OCI-LY1 (cell line): ENCODE measurements around the gene RHOV.

Source experiments
- H2AFZ ChIP-seq: fragments of 200-600 bp; sonication (generic), shearing (Covaris generic); 2 replicates; pipeline ENCODE4 v1.6.0; 2014; ENCODE audit warnings: antibody characterized with exemption, mild to moderate bottlenecking, low read length
- H3F3A ChIP-seq: fragments of 200-600 bp; sonication (generic), shearing (Covaris generic); 2 replicates; pipeline ENCODE4 v1.6.0; 2014; ENCODE audit warnings: mild to moderate bottlenecking, antibody characterized with exemption, low read length, moderate library complexity; ENCODE audit not compliant: insufficient read depth
- H3K27ac ChIP-seq: fragments of 200-600 bp; sonication (generic); 2 replicates; pipeline ENCODE4 v1.5.1; 2014; ENCODE audit warnings: low read length, mixed run types, mild to moderate bottlenecking, low read depth; ENCODE audit not compliant: poor library complexity, severe bottlenecking
- H3K27me3 ChIP-seq: fragments of 200-600 bp; sonication (generic); 2 replicates; pipeline ENCODE4 v1.6.0; 2014; ENCODE audit warnings: antibody characterized with exemption, mild to moderate bottlenecking, low read length, moderate library complexity; ENCODE audit not compliant: insufficient read depth
- H3K36me3 ChIP-seq: fragments of 200-600 bp; sonication (generic); 2 replicates; pipeline ENCODE4 v1.6.1; 2014; ENCODE audit warnings: mild to moderate bottlenecking, antibody characterized with exemption, low read length, moderate library complexity, mixed read lengths; ENCODE audit not compliant: insufficient read depth
- H3K4me1 ChIP-seq: fragments of 200-600 bp; sonication (generic); 2 replicates; pipeline ENCODE4 v1.5.1; 2014; ENCODE audit warnings: mild to moderate bottlenecking, low read length, moderate library complexity; ENCODE audit not compliant: insufficient read depth, severe bottlenecking
- H3K4me2 ChIP-seq: fragments of 200-600 bp; sonication (generic), shearing (Covaris generic); 2 replicates; pipeline ENCODE4 v1.6.1; 2014; ENCODE audit warnings: low read length
- H3K4me3 ChIP-seq: fragments of 200-600 bp; sonication (generic); 2 replicates; pipeline ENCODE4 v1.5.1; 2014; ENCODE audit warnings: low read length, low read depth, mild to moderate bottlenecking, mixed read lengths; ENCODE audit not compliant: poor library complexity, severe bottlenecking
- H3K79me2 ChIP-seq: fragments of 200-600 bp; shearing (Covaris generic); 2 replicates; pipeline ENCODE4 v1.6.1; 2016; ENCODE audit warnings: mixed run types, low read length, mixed read lengths; ENCODE audit not compliant: insufficient read depth
- H3K9ac ChIP-seq: fragments of 200-600 bp; sonication (generic), shearing (Covaris generic); 2 replicates; pipeline ENCODE4 v1.6.1; 2014; ENCODE audit warnings: mild to moderate bottlenecking, low read length, mixed read lengths
- H3K9me2 ChIP-seq: fragments of 200-600 bp; sonication (generic), shearing (Covaris generic); 2 replicates; pipeline ENCODE4 v1.6.1; 2014; ENCODE audit warnings: low read depth, mild to moderate bottlenecking, low read length, mixed read lengths
- H3K9me3 ChIP-seq: fragments of 200-600 bp; shearing (Covaris generic); 2 replicates; pipeline ENCODE4 v1.6.1; 2014; ENCODE audit warnings: low read length, mixed read lengths
- H4K20me1 ChIP-seq: fragments of 200-600 bp; sonication (generic), shearing (Covaris generic); 2 replicates; pipeline ENCODE4 v1.6.0; 2016; ENCODE audit warnings: mild to moderate bottlenecking, low read length; ENCODE audit not compliant: insufficient read depth
- CTCF ChIP-seq: fragments of 200-600 bp; sonication (generic), shearing (Covaris generic); IDR thresholded peaks from 2 replicates; pipeline ENCODE4 v1.5.1; 2017; ENCODE audit warnings: mild to moderate bottlenecking, antibody characterized with exemption, low read length, moderate library complexity, mixed read lengths
- EZH2 ChIP-seq: fragments of 200-600 bp; sonication (generic), shearing (Covaris generic); IDR thresholded peaks from 2 replicates; pipeline ENCODE4 v1.8.0; 2017; ENCODE audit warnings: borderline replicate concordance, mixed run types, mild to moderate bottlenecking, antibody characterized with exemption, low read length, moderate library complexity, mixed read lengths

RHOV gene

DNA sequence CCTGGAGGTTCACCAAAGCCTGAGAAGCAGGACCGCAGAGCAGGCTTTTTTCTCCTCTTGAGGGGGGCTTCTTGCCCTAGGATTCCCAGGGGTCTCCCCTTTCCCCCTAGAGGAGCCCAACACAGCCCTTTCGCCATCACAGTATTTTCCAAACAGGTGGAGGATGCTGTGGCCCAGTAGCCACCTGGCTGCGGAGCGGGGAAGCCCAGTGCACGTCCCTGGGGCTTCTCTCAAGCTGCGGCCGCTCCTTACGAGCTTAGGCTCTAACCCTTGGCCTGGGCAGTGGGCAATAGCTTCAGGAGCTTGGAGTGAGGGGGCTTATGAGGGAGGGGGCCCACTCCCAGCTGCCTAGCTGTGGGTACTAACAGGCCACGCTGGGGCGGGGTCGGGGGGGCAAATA, 43.6 kb upstream of the RHOV start:
- no peak for TF ChIP-seq CTCF
- no peak for TF ChIP-seq EZH2

GRCh38 chr15:40915679-40916078, 41.6 kb upstream of the RHOV start:
- H3K27me3 ChIP-seq = no peaks in the 10 kb centered on the region
- H3K9me2 ChIP-seq = no peaks in the 10 kb centered on the region
- no peak overlapping the region for H3K4me2 ChIP-seq
- H3K9ac ChIP-seq = no peak overlapping the region
- TF ChIP-seq EZH2 = no peak
- TF ChIP-seq CTCF = no peak
- no peak overlapping the region for H3K27ac ChIP-seq
- no peak overlapping the region for H3K4me3 ChIP-seq
- H3K36me3 ChIP-seq = no peaks in the 10 kb centered on the region
- no peaks in the 10 kb centered on the region for H4K20me1 ChIP-seq
- H3K4me1 ChIP-seq = no peaks in the 10 kb centered on the region
- H3K9me3 ChIP-seq = no peaks in the 10 kb centered on the region
- no peaks in the 10 kb centered on the region for H3K79me2 ChIP-seq
- no peak overlapping the region for H2AFZ ChIP-seq
- H3F3A ChIP-seq = no peaks in the 10 kb centered on the region

More for the DNA sequence above, 43.6 kb upstream of the RHOV start:
- Histone ChIP-seq H3F3A (no peaks in the 10 kb centered on the region), H2AFZ (no peak overlapping the region), H3K27me3 (no peaks in the 10 kb centered on the region), H3K9ac (no peak overlapping the region), H4K20me1 (no peaks in the 10 kb centered on the region), H3K36me3 (no peaks in the 10 kb centered on the region), H3K4me2 (no peak overlapping the region), H3K79me2 (no peaks in the 10 kb centered on the region), H3K9me2 (no peaks in the 10 kb centered on the region), H3K9me3 (no peaks in the 10 kb centered on the region), H3K4me1 (no peaks in the 10 kb centered on the region), H3K27ac (no peak overlapping the region), H3K4me3 (no peak overlapping the region)

GRCh38 chr15:40915116-40915661, 41.2 kb upstream of the RHOV start:
- Histone ChIP-seq H3K79me2 (no peaks in the 10 kb centered on the region), H3K36me3 (no peaks in the 10 kb centered on the region), H3K27me3 (no peaks in the 10 kb centered on the region), H3K9me3 (no peaks in the 10 kb centered on the region), H3K4me3 (no peak overlapping the region), H3K4me1 (no peaks in the 10 kb centered on the region), H3F3A (no peaks in the 10 kb centered on the region), H3K9ac (no peak overlapping the region), H2AFZ (no peak overlapping the region), H4K20me1 (no peaks in the 10 kb centered on the region), H3K27ac (no peak overlapping the region), H3K4me2 (no peak overlapping the region), H3K9me2 (no peaks in the 10 kb centered on the region)
- no peak for TF ChIP-seq EZH2
- no peak for TF ChIP-seq CTCF
